Activated T-cell treated with anti-CD3 and anti-CD28 coated beads for 1 hour (primary cell): ENCODE data around the gene MC4R.
"Not testable (repeated sequence)": the region's sequence is repeated elsewhere in the genome, so short reads cannot be mapped to it uniquely, and the experiment has no call there.

Source experiments
- DNase-seq: peaks from one replicate; pipeline ENCODE4 v3.0.0-alpha.2; 2020; ENCODE audit warnings: low read depth

MC4R gene

DNA sequence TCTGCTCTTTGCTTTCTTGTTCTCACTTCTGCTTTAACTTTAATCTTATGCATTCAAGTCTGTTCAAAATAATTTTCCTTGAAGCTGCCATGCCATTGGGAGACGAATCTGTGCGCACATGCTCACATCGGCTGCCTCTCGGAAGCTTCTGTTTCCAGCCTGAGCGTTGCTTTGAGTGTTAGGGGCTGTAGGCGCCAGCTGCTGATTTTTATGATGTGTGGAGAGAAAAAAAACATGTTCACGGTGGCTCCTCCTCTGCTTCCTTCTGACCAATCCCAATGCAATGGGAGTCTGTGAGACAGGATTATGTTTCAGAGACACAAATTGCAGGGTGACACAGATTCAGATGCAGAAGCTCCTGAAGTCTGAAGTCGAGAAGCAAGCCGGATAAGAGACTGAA lies at the start of gene MC4R:
Gene MC4R, minus strand, starts transcription at position 180 of the 400 bp plus-strand sequence. CDS start 426 bp downstream, outside the sequence.
- DNase-seq = no peak

DNA sequence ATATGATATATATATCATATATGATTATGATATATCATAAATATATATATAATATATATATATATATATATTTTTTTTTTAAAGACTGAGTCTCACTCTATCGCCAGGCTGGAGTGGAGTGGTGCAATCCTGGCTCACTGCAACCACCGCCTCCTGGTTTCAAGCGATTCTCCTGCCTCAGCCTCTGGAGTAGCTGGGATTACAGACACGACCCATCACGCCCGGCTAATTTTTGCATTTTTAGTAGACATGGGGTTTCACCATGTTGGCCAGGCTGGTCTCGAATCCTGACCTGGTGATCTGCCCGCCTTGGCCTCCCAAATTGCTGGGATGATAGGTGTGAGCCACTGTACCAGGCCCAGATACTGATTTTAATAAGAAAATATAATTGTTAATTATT lies 49.7 kb upstream of the MC4R start:
- not testable (repeated sequence) for DNase-seq

- no peak for DNase-seq
Observed at GRCh38 chr18:60421356-60422118, 49.0 kb upstream of the MC4R start.

DNA sequence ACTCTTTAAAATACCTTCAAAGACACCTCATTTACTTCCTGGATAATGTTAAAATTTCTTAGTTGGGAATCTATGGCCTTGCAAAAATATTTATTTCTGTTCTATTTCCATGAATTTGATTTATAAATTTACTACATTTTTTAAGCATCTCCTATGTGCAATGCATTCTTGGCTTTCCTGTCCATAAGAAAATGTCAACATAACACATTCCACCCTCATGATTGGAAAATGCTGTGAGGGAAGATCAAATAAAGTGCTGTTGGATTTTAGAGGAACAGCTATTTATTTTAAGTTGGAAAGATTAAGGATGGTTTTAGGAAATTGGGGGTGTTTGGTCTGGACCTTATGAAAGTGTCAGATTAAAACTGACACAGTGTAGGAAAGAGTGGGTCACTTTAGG lies 45.4 kb upstream of the MC4R start:
- DNase-seq = no peak

DNA sequence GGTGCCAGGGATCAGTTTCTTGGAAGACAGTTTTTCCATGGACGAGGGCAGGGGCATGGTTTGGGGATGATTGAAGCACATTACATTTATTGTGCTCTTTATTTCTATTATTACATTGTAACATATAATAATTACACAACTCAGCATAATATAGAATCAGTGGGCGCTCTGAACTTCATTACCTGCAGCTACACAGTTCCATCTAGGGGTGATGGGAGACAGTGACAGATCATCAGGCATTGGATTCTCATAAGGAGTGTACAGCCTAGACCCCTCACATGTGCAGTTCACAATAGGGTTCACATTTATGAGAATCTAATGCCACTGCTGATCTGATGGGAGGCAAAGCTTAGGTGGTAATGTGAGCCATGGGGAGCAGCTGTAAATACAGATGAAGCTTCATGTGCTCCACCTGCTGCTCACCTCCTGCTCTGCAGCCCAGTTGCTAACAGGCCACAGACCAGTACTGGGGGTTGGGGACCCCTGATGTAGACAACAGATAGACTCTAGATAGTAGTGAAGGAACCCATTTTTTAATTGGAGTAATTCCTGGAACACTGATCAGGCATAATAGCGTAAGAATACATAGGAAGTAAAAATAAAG lies 41.5 kb upstream of the MC4R start:
- DNase-seq = no peak

DNA sequence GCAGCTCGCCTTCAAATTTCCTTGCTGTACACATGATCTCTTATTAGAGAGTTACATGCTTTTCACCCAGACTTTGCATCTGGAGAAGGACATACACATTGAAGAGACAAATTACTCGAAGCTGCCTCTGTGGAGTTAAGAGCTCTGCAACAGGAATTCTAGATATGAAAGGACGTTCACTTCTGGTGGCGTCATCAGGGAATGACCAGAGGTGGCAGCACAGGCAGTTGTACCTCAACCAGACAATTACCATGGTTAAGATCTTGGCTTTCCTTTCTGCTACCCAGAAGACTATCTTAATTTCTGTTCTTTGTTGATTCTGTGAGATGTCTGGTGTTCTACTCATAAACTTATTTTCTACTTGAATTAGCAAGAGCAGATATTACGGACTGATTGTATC lies 39.1 kb upstream of the MC4R start:
- DNase-seq = no peak

DNA sequence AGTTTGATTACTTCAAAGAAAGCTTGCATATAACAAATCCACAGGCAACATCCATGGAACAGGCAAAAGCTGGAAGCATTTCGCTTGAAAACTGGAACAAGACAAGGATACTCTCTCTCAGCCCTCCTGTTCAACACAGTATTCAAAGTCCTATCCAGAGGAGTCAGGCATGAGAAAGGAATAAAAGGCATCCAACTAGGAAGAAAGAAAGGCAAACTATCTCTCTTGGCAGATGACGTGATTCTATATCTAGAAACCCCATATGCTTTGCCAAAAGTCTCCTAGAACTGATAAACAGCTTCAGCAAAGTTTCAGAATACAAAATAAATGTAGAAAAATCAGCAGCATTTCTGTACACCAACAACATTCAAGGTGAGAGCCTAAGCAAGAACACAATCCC lies 34.1 kb upstream of the MC4R start:
- no peak for DNase-seq

DNA sequence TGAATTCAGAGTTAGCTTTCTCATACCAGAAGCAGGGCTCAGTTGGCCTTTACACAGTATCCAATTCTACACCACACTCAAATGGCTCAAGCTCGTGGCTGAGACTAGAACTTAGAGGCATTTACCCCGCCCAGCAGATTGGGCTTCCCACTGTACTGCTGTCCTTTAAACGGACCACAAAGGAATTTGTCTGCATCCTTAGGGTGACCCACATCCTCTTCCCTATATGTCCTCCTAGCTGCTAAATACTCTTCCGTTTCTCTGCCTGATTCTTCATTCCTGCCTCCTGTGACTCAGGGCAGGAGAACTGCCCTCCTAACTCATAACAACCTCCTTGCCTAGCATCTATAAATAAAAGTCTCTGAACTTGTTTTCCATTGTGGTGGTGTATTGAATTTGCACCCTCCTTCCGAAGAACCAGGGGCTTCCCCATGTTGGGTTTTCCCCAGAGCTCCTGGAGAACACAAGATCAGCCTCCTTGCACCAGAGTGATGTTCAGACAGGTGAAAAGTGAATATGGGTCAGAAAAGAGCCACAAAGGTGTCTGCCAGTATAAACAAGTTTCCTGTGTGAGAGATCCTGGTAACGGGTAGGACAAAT lies 32.0 kb upstream of the MC4R start:
- no peak for DNase-seq

DNA sequence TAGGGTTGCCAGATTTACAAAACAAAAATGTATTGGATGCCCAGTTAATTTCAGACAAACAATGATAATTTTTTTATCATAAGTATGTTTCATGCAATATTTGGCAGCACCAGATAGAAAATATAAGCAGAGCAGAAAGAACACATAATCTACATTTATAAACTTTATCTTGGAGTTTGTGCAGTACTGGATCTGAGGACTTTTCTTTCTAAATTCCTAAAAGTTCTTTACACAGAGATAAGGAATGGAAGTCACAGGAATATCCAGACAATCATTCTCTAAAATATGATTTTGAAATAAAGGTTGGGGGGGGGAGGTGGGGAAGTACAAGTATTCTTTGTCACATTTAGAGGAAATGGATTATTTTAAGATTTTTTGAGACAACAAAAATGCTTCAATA lies 28.8 kb upstream of the MC4R start:
- DNase-seq = no peak

- DNase-seq = no peak
Observed at GRCh38 chr18:60391571-60392226, 19.1 kb upstream of the MC4R start.

GRCh38 chr18:60389314-60389713 lies 16.7 kb upstream of the MC4R start:
- no peak for DNase-seq

DNA sequence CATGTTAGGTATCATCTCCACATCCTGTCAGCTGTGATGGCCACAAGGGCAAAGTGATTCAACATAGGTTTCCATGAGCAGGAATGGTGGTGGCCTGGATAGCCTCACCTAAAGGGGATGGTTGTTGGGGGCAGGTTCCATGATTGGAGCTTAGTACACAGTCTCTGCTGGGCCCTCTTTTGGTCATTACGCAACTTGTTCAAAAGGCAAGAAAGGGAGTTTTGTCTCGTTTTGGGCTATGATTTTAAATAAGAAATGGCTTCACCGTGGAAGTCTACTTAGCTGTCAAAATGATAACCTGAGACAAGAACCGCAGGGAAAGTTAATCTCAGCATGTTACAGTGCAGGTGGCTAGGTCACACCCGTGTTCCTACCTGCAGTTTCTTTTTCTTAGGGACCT lies 13.1 kb upstream of the MC4R start:
- no peak for DNase-seq

DNA sequence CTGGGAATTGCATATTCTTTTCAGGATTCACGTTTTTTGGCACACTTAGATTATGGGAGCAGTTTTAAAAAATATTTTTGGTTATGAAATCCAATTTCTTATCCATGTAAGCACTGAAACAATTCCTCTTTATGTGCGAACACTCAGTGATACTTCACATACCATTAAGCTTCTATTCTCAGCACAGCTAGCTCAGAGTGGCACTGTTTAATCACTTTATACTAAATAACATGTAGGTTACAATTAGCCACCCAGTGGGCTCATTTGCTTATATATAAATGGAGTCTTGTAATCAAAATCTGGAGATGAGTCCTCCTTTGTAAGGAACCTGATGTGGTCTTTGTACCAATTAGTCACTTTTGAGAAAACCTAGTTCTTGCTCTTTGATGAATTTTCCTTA lies 11.3 kb upstream of the MC4R start:
- DNase-seq = no peak

DNA sequence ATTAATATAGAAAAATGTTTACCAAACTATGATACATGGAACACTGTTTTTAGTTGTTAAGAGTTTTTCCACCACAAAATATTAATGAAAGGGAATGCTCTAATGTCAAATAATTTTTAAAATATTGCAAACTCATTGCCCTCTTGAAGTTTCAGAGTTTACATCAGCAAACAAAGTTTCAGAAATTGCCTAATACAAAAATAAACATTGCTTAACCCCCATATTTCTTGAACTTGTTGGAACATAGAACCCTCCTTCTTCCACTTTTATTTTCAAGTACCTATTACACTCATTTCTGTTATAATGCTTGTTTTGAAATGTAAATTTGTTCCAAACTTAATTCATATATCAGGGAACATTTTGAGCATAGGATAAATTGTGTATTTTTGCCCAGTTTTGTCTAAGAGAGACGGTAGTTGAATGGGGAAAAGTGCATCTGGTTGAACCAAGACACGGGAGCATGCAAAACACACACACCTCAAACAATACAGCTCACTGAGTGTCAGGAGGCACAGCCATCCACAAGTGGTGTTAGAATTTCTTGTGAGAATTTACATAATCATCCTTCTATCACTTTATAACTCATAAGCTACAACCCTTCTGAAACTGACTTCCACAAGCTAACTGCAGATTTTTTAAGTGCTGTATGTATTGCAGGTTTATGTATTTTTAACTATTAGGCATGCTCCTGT lies 5.3 kb upstream of the MC4R start:
- DNase-seq = no peak

- DNase-seq = no peak
Observed at GRCh38 chr18:60372132-60372531, 443 bp downstream of the MC4R start.

DNA sequence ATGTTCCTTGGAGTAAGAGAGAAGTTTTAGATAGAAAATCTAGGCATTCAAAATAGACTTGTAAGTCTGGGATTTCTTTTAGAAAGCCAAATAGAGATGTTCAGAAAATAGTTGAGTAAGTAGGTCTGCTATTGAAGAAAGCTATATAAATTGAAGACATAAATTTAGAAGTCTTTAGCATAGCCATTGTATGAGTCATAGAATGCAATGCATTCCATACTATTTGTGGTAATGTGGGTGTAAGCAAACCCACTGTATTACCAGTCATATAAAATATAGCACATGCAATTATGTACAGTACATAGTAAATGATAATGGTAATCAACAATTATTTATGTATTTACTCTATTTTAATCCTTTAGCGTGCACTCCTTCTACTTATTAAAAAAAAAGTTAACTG lies 14.1 kb downstream of the MC4R start:
- DNase-seq = no peak

GRCh38 chr18:60350941-60351340 lies 21.6 kb downstream of the MC4R start:
- DNase-seq = no peak

DNA sequence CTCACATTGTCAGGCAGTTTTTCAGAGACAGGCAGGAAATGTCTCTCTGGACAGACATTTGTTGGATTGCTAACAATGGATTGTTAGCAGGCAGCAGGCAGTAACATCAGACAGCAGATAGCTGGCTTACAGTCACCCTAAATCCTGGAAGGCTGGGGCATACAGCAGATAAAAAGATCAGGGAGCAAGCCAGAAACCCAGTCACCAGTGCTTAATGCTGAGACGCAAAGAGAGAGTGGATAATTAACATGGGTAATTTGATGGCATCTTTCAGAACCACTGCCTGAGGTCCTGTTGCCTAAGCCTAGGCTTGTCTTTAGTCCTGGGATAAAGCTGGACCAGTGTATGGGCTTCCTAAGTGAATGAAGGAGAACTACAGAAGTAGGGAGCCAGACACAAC lies 22.4 kb downstream of the MC4R start:
- DNase-seq = no peak

- no peak for DNase-seq
Observed at GRCh38 chr18:60347526-60348045, 25.0 kb downstream of the MC4R start.

DNA sequence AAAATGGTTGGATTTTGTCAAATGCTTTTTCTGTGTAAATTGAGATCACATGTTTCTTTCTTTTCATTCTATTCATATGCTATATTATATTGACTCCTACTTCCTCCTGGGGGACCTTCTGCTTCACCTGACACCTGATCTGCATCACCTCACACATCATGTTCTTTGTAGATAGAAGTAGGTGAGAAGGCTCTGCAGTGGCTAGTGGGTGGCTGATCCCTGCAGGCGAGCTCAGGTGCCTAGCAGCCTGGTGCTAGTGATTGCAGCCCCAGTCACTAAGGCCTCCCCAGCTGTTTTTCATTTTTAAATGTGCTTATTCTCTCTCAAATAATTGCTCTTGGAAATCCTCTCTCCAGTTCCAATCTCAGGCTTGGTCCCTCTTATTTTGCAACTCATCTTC lies 33.6 kb downstream of the MC4R start:
- DNase-seq = no peak

DNA sequence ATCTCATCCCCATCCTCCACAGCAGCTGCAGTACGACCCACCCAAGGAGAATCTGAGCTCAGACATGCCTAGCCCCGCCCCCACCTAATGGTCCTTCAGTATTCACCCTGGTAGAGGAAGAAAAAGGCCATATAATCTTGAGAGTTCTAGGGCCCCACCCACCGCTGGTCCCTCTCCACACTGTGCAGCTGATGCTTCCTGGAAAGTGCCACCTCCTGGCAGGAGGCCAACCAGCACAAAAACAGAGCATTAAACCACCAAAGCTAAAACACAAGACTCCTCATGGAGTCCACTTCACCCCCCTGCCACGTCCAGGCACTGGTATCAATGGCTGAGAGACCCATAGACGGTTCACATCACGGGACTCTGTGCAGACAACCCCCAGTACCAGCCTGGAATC lies 40.7 kb downstream of the MC4R start:
- DNase-seq = no peak

GRCh38 chr18:60329131-60329530 lies 43.4 kb downstream of the MC4R start:
- DNase-seq = no peak
